ENCODE data around the gene MIEF1.

MIEF1 gene

GRCh38 chr22:39471381-39472141 lies 30.5 kb upstream of the MIEF1 start:
- peak; percentile 39 for DNase-seq

GRCh38 chr22:39472570-39473556 lies 29.2 kb upstream of the MIEF1 start:
- no peak for DNase-seq

GRCh38 chr22:39473851-39474250 lies 28.2 kb upstream of the MIEF1 start:
- DNase-seq = no peak

GRCh38 chr22:39474351-39475111 lies 27.6 kb upstream of the MIEF1 start:
- no peak for DNase-seq

GRCh38 chr22:39475337-39475736 lies 26.8 kb upstream of the MIEF1 start:
- DNase-seq = no peak

GRCh38 chr22:39475902-39476301 lies 26.2 kb upstream of the MIEF1 start:
- no peak for DNase-seq

- no peak for DNase-seq
These were observed 25.4 kb upstream of the MIEF1 start for GRCh38 chr22:39476664-39477063.

GRCh38 chr22:39477542-39477941 lies 24.5 kb upstream of the MIEF1 start:
- DNase-seq = no peak

- peak; percentile 44 for DNase-seq
These were observed 23.6 kb upstream of the MIEF1 start for GRCh38 chr22:39478441-39478850.

- DNase-seq = no peak
These were observed 22.8 kb upstream of the MIEF1 start for GRCh38 chr22:39479254-39479653.

- no peak for DNase-seq
These were observed 21.5 kb upstream of the MIEF1 start for GRCh38 chr22:39480557-39480956.

GRCh38 chr22:39481054-39481453 lies 21.0 kb upstream of the MIEF1 start:
- no peak for DNase-seq

- no peak for DNase-seq
These were observed 20.5 kb upstream of the MIEF1 start for GRCh38 chr22:39481595-39481994.

- DNase-seq = no peak
These were observed 19.3 kb upstream of the MIEF1 start for GRCh38 chr22:39482768-39483167.

- DNase-seq = no peak
These were observed 14.9 kb upstream of the MIEF1 start for GRCh38 chr22:39486951-39487825.

- DNase-seq = no peak
These were observed 14.1 kb upstream of the MIEF1 start for GRCh38 chr22:39487826-39488520.

- DNase-seq = no peak
These were observed 13.5 kb upstream of the MIEF1 start for GRCh38 chr22:39488563-39489083.

GRCh38 chr22:39489094-39490068 lies 12.7 kb upstream of the MIEF1 start:
- DNase-seq = no peak

GRCh38 chr22:39490135-39490798 lies 11.8 kb upstream of the MIEF1 start:
- DNase-seq = peak; percentile 85
